IMR-90 (cell line): ENCODE results near the gene PLD5. TPM values are rescaled to one million over a fixed set of nuclear protein-coding genes. Genes with fewer than 3 reads are reported as not detected.

Experiments used
- ATAC-seq: fragments of 200-7000 bp; cut with Tn5 transposase; 2 replicates; pipeline ENCODE4 v1.9.1; 2020; ENCODE audit warnings: low read depth, mild to moderate bottlenecking, moderate library complexity
- BruUV-seq: library from RNA; stranded (reverse); fragments of 400-500 nt; replicated peaks from 2 replicates; lab custom pipeline; 2021; lab: Mats Ljungman, UMichigan
- CTCF ChIA-PET: fragments of 300-600 bp; formaldehyde crosslinking; extraction: SDS; loops from one replicate; lab custom pipeline; 2021; ENCODE audit warnings: antibody characterized with exemption; lab: Yijun Ruan, JAX
- POLR2A ChIA-PET: fragments of 300-600 bp; sonication (Branson Sonifier 250); formaldehyde crosslinking; loops from one replicate; lab custom pipeline; 2022; ENCODE audit warnings: antibody characterized with exemption; ENCODE audit not compliant: unreplicated experiment; lab: Charles Lee
- DNase-seq: peaks from one replicate; pipeline ENCODE4 v3.0.0; 2013
- H2AFZ ChIP-seq: replicated peaks from 2 replicates; pipeline ENCODE3; 2013; ENCODE audit warnings: low read length, mild to moderate bottlenecking; ENCODE audit not compliant: poor library complexity
- H2AK5ac ChIP-seq: 2 replicates; pipeline ENCODE4 v1.6.1; 2013; ENCODE audit warnings: low read depth, low read length, inconsistent platforms
- H2AK9ac ChIP-seq: replicated peaks from 2 replicates; pipeline ENCODE3; 2013; ENCODE audit warnings: mild to moderate bottlenecking, low read depth, low read length, moderate library complexity; ENCODE audit not compliant: poor library complexity
- H2BK120ac ChIP-seq: 2 replicates; pipeline ENCODE4 v1.6.1; 2013; ENCODE audit warnings: low read depth, low read length, inconsistent platforms
- H2BK15ac ChIP-seq: 3 replicates; pipeline ENCODE4 v1.6.1; 2013; ENCODE audit warnings: low read depth, low read length, inconsistent platforms
- H2BK20ac ChIP-seq: 2 replicates; pipeline ENCODE4 v1.6.1; 2013; ENCODE audit warnings: low read depth, mild to moderate bottlenecking, inconsistent platforms, low read length, moderate library complexity
- H2BK5ac ChIP-seq: 2 replicates; pipeline ENCODE4 v1.6.1; 2013; ENCODE audit warnings: mild to moderate bottlenecking, low read depth, low read length, inconsistent platforms; ENCODE audit not compliant: poor library complexity, severe bottlenecking
- H3K14ac ChIP-seq: replicated peaks from 2 replicates; pipeline ENCODE4 v1.6.1; 2013; ENCODE audit warnings: low read depth, low read length, inconsistent platforms
- H3K18ac ChIP-seq: 2 replicates; pipeline ENCODE4 v1.6.1; 2013; ENCODE audit warnings: low read depth, low read length, control low read depth
- H3K23ac ChIP-seq: 2 replicates; pipeline ENCODE4 v1.6.1; 2013; ENCODE audit warnings: low read depth, low read length, inconsistent platforms
- H3K27ac ChIP-seq: 2 replicates; pipeline ENCODE4 v1.5.1; 2013; ENCODE audit warnings: mild to moderate bottlenecking, control low read depth, low read length; ENCODE audit not compliant: insufficient read depth
- H3K27me3 ChIP-seq: 2 replicates; pipeline ENCODE4 v1.6.1; 2013; ENCODE audit warnings: low read length; ENCODE audit not compliant: control insufficient read depth, insufficient read depth
- H3K36me3 ChIP-seq: 2 replicates; pipeline ENCODE4 v1.6.1; 2013; ENCODE audit warnings: low read length, mixed read lengths; ENCODE audit not compliant: control insufficient read depth, insufficient read depth
- H3K4ac ChIP-seq: 2 replicates; pipeline ENCODE4 v1.6.1; 2013; ENCODE audit warnings: low read depth, low read length, inconsistent platforms
- H3K4me1 ChIP-seq: 2 replicates; pipeline ENCODE4 v1.6.1; 2013; ENCODE audit warnings: low read length, mixed read lengths; ENCODE audit not compliant: control insufficient read depth, insufficient read depth
- H3K4me2 ChIP-seq: 2 replicates; pipeline ENCODE4 v1.6.1; 2013; ENCODE audit warnings: low read depth, mild to moderate bottlenecking, control low read depth, low read length, moderate library complexity
- H3K4me3 ChIP-seq: 2 replicates; pipeline ENCODE4 v1.5.1; 2013; ENCODE audit warnings: low read depth, mild to moderate bottlenecking, control low read depth, low read length, moderate library complexity; ENCODE audit not compliant: insufficient read depth
- H3K56ac ChIP-seq: 2 replicates; pipeline ENCODE4 v1.6.1; 2013; ENCODE audit warnings: low read length, inconsistent platforms; ENCODE audit not compliant: insufficient read depth; ENCODE audit errors: extremely low read depth
- H3K79me1 ChIP-seq, 2 experiments: 2 replicates each; pipeline ENCODE4 v1.6.1; 2013; ENCODE audit warnings: low read length in 2 of 2, inconsistent platforms in 1 of 2, low read depth in 1 of 2
- H3K9ac ChIP-seq: 2 replicates; pipeline ENCODE4 v1.6.1; 2013; ENCODE audit warnings: low read depth, low read length, control low read depth
- H3K9me1 ChIP-seq: 2 replicates; pipeline ENCODE4 v1.6.1; 2013; ENCODE audit warnings: low read length, inconsistent platforms; ENCODE audit not compliant: insufficient read depth
- H3K9me3 ChIP-seq: 2 replicates; pipeline ENCODE4 v1.6.1; 2013; ENCODE audit warnings: low read length; ENCODE audit not compliant: control insufficient read depth, insufficient read depth
- H4K20me1 ChIP-seq: 2 replicates; pipeline ENCODE4 v1.6.1; 2013; ENCODE audit warnings: low read length, inconsistent platforms; ENCODE audit not compliant: insufficient read depth
- H4K5ac ChIP-seq: 2 replicates; pipeline ENCODE4 v1.6.1; 2013; ENCODE audit warnings: mild to moderate bottlenecking, low read depth, low read length, control low read depth
- H4K8ac ChIP-seq, 2 experiments: 2 replicates each; pipeline ENCODE4 v1.6.1; 2013; ENCODE audit warnings: low read depth in 2 of 2, low read length in 2 of 2, control low read depth in 1 of 2, inconsistent platforms in 1 of 2
- H4K91ac ChIP-seq: 2 replicates; pipeline ENCODE4 v1.6.1; 2013; ENCODE audit warnings: low read depth, low read length, inconsistent platforms; ENCODE audit not compliant: insufficient read depth
- MAZ ChIP-seq: IDR thresholded peaks from 2 replicates; pipeline ENCODE4 v1.6.1; 2012; ENCODE audit warnings: low read depth, mild to moderate bottlenecking, low read length, improper control_type of control experiment, moderate library complexity, borderline replicate concordance
- NFE2L2 ChIP-seq: fragments of 150-350 bp; IDR thresholded peaks from 2 replicates; pipeline ENCODE4 v1.6.1; 2016; ENCODE audit warnings: low read depth, mild to moderate bottlenecking, low read length
- POLR2A ChIP-seq: IDR thresholded peaks from 2 replicates; pipeline ENCODE4 v1.6.1; 2012; ENCODE audit warnings: mild to moderate bottlenecking, low read depth, low read length
- RAD21 ChIP-seq: IDR thresholded peaks from 2 replicates; pipeline ENCODE4 v1.6.1; 2012; ENCODE audit warnings: low read length, improper control_type of control experiment
- SMC3 ChIP-seq: fragments of 150-350 bp; IDR thresholded peaks from 2 replicates; pipeline ENCODE4 v1.6.1; 2016; ENCODE audit warnings: low read depth, mild to moderate bottlenecking, antibody characterized with exemption, low read length, moderate library complexity
- WGBS, 2 experiments: methylation state at CpG; one replicate each; pipeline versions ENCODE4 v1.1.5 to v1.1.7; 2013; ENCODE audit warnings: missing lambda C conversion rate in 2 of 2; ENCODE audit not compliant: insufficient read length in 1 of 2; ENCODE audit errors: extremely low coverage in 2 of 2; 5-methylcytosine and 5-hydroxymethylcytosine counted together
- dilution Hi-C: fragments of 300-500 bp; cut with HindIII; formaldehyde crosslinking; loops from one replicate; pipeline ENCODE4 v1.14.3; 2018; ENCODE audit warnings: low sequenced_read_pairs; ENCODE audit not compliant: unreplicated experiment
- in situ Hi-C: fragments of 300-500 bp; cut with MboI; formaldehyde crosslinking; loops from 3 replicates; pipeline ENCODE4 v1.14.3; 2019; ENCODE audit warnings: low sequenced_read_pairs, inconsistent platforms, mixed read lengths
- intact Hi-C: fragments of 100-400 bp; cut with micrococcal nuclease; formaldehyde crosslinking; loops from 2 replicates; pipeline ENCODE4 v1.10.0; 2022
- polyA plus RNA-seq, 3 experiments: library from polyadenylated mRNA; depleted of rRNA; stranded (reverse); fragments of >200 nt; gene quantifications; 2 replicates each; pipeline ENCODE4 v1.2.3, GENCODE V29; 2012; ENCODE audit warnings: low replicate concordance in 1 of 3
- total RNA-seq: library from RNA; depleted of rRNA; stranded (reverse); fragments of >200 nt; gene quantifications from 2 replicates; pipeline ENCODE4 v1.2.3, GENCODE V29; 2012
- TF ChIP-seq, protein P1 (sequence below): fragments of 150-350 bp; IDR thresholded peaks from 2 replicates; pipeline ENCODE4 v1.6.1; 2016; ENCODE audit warnings: low read depth, mild to moderate bottlenecking, low read length, moderate library complexity, borderline replicate concordance

Gene PLD5
- total and polyA plus RNA-seq, 2 of the 4 experiments (the other 2 are of a cell fraction), result not detected

DNA sequence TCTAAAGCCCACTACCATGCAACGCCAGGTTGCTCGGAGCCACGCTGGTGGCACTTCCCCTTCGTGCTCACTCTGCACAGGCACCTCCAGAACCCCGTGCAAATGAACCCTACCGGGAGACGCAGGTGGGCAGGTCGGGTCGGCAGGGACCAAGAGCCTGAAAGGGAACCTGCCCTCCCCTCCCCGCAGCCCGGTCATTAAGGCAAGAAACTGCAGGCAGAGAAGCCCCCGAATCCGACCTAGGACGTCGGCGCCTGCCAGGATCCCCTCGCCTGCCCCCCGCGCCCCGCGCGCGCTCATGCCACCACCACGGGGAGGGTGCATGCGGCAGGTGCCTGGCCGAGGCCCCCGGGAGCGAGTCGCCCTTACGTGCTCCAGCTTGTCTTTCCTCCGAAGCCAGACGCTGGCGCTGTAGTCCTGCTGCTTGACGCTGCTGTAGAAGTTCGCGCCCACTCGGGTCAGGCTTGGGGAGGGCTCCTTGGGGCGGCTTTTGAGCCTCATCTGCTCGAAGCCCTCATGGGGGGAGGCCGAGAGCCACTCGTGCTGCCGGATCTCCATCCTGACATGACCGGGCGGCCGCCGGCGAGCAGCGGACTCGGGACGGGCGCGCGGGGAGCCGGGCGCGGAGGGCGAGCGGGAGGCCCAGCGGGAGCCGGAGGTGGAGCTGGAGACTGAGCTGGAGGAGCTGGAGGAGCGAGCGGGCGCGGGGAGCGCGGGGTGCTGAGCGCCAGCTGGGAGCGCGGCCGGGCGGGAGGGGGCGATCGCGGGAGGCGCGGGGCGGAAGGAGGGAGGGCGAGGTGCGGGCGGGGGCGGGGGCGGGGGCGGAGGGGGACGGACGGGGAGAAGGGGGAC, 552 bp downstream of the PLD5 start:
- Histone ChIP-seq H4K5ac (no peak overlapping the region), H3K9ac (no peak overlapping the region), H2BK15ac (no peak overlapping the region), H2BK120ac (no peak overlapping the region), H3K79me1 (no peaks in the 10 kb centered on the region), H4K8ac (no peak overlapping the region), H2AK9ac (peak overlapping the region; percentile 55), H3K4me3 (peak overlapping the region; percentile 10; the same call in 1 of the 2 replicates), H3K4me1 (no peaks in the 10 kb centered on the region), H3K18ac (no peak overlapping the region), H2BK20ac (no peak overlapping the region), H3K36me3 (no peaks in the 10 kb centered on the region), H3K4ac (no peak overlapping the region), H2AK5ac (no peak overlapping the region), H2AFZ (peak overlapping the region; percentile 70), H2BK5ac (no peak overlapping the region), H3K23ac (no peak overlapping the region), H3K27me3 (peaks cover 24% of the 10 kb centered on the region), H3K14ac (no peak overlapping the region), H4K20me1 (no peaks in the 10 kb centered on the region), H3K27ac (no peak overlapping the region), H3K9me1 (no peaks in the 10 kb centered on the region), H3K4me2 (no peak overlapping the region; the same call in 1 of the 2 replicates), H3K56ac (no peak overlapping the region), H3K9me3 (no peaks in the 10 kb centered on the region; the same call in 1 of the 2 replicates), H4K91ac (no peak overlapping the region)
- intact Hi-C loops (no loop called here), dilution Hi-C loops (no loop called here), in situ Hi-C loops (no loop called here)
- no peak for DNase-seq
- ChIA-PET POLR2A (no interaction called here), CTCF (no interaction called here)
- TF ChIP-seq SMC3 (no peak), RAD21 (no peak), MAZ (no peak), POLR2A (no peak), NFE2L2 (no peak)
- TF ChIP-seq, protein P1, sequence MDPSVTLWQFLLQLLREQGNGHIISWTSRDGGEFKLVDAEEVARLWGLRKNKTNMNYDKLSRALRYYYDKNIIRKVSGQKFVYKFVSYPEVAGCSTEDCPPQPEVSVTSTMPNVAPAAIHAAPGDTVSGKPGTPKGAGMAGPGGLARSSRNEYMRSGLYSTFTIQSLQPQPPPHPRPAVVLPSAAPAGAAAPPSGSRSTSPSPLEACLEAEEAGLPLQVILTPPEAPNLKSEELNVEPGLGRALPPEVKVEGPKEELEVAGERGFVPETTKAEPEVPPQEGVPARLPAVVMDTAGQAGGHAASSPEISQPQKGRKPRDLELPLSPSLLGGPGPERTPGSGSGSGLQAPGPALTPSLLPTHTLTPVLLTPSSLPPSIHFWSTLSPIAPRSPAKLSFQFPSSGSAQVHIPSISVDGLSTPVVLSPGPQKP, result no peak
- peak; percentile 66 for ATAC-seq
- 0% methylated on average over 15 of the region's 85 CpGs; no CpG with 5 or more reads in 1 of the 2 experiments for WGBS, 2 experiments
- no TSS peak for BruUV-seq
